HAP-1 (cell line): ENCODE measurements around the gene SLC39A7.

Experiments used
- DNase-seq, 2 experiments: peaks; one replicate each; pipeline ENCODE4 v3.0.0-alpha.2; 2016 to 2020; ENCODE audit warnings: low spot score in 2 of 2
- H3K27me3 ChIP-seq: fragments of 250-450 bp; sonication (Bioruptor Pico); 2 replicates; pipeline ENCODE4 v1.5.1; 2020; ENCODE audit warnings: low read depth, mild to moderate bottlenecking, moderate library complexity
- H3K36me3 ChIP-seq: fragments of 250-450 bp; sonication (Bioruptor Pico); replicated peaks from 2 replicates; pipeline ENCODE4 v1.5.1; 2020; ENCODE audit warnings: mild to moderate bottlenecking
- H3K4me1 ChIP-seq: fragments of 250-450 bp; sonication (Bioruptor Pico); 2 replicates; pipeline ENCODE4 v1.5.1; 2020; ENCODE audit warnings: mild to moderate bottlenecking
- H3K4me3 ChIP-seq: fragments of 250-450 bp; sonication (Bioruptor Pico); 2 replicates; pipeline ENCODE4 v1.5.1; 2020; ENCODE audit warnings: mild to moderate bottlenecking, moderate library complexity
- H3K9me3 ChIP-seq: fragments of 250-450 bp; sonication (Bioruptor Pico); 2 replicates; pipeline ENCODE4 v1.5.1; 2020; ENCODE audit warnings: mild to moderate bottlenecking, moderate library complexity
- in situ Hi-C: fragments of 300-500 bp; cut with MboI; formaldehyde crosslinking; loops from 3 replicates; pipeline ENCODE4 v1.14.3; 2020; ENCODE audit warnings: low sequenced_read_pairs, inconsistent platforms, mixed read lengths

SLC39A7 gene

DNA sequence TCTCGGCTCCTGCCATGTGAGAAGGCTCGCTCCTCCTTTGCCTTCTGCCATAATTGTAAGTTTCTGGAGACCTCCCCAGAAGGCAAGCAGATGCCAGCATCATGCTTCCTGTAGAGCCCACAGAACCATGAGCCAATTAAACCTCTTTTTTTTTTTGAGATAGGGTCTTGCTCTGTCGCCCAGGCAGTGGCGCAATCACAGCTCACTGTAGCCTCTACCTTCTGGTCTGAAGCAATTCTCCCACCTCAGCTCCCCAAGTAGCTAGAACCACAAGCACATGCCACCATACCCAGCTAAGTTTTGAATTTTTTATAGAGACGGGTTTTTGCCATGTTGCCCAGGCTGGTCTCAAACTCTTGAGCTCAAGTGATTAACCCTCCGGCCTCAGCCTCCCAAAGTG is 36.2 kb downstream of the SLC39A7 start:
- H3K9me3 ChIP-seq, result no peaks in the 10 kb centered on the region
- H3K36me3 ChIP-seq, result no peaks in the 10 kb centered on the region
- H3K4me3 ChIP-seq, result no peak overlapping the region
- H3K4me1 ChIP-seq, result no peaks in the 10 kb centered on the region
- no peaks in the 10 kb centered on the region for H3K27me3 ChIP-seq
- DNase-seq, result no peak
- in situ Hi-C loops, result no loop called here

DNA sequence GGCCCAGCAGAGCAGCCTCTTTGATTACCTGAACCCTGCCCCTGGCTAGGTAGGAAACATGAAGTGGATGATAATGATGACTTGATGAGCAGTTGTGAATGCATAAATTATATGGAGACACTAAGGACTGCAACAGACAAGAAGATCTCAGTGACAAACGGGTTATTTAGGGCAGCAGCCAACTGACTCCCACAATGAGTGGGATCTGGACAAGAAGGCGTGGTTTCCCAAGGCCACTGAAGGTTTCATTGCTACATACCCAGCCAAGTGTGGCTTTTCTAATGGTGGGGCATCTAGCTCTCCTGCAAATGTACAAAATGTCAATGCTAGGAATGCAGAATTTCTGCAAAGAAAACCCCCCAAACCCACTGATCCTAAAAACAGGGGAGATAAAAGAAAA is 37.1 kb downstream of the SLC39A7 start:
- Histone ChIP-seq H3K4me3 (no peak overlapping the region), H3K27me3 (no peaks in the 10 kb centered on the region), H3K9me3 (no peaks in the 10 kb centered on the region), H3K4me1 (no peaks in the 10 kb centered on the region), H3K36me3 (no peaks in the 10 kb centered on the region)
- in situ Hi-C loops, result no loop called here
- no peak for DNase-seq

DNA sequence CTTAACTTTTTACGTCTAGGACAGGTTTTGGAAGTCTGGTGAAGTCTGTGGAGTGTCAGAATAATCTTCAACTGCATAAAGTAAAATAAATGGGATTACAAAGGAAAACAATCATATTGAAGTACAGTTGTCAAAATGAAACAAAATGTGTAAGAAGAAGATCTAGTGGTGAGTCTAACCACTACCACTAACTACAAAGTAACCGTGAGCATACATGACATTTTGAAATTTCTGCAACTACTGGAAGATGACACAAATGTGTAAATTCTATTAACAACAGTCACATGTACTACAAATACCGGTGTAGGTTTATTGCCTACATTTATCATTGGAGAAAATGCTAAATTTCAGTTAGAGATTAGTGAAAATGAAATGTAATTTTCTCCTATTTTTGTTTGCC is 41.3 kb downstream of the SLC39A7 start:
- H3K36me3 ChIP-seq, result no peaks in the 10 kb centered on the region
- H3K9me3 ChIP-seq, result no peaks in the 10 kb centered on the region
- H3K4me3 ChIP-seq, result no peak overlapping the region
- H3K27me3 ChIP-seq, result no peaks in the 10 kb centered on the region
- DNase-seq, result no peak
- in situ Hi-C loops, result loop anchor here (10.0 kb wide), 1 partner anchor 227 kb away; no protein-coding TSS in a partner anchor
- H3K4me1 ChIP-seq, result no peaks in the 10 kb centered on the region

DNA sequence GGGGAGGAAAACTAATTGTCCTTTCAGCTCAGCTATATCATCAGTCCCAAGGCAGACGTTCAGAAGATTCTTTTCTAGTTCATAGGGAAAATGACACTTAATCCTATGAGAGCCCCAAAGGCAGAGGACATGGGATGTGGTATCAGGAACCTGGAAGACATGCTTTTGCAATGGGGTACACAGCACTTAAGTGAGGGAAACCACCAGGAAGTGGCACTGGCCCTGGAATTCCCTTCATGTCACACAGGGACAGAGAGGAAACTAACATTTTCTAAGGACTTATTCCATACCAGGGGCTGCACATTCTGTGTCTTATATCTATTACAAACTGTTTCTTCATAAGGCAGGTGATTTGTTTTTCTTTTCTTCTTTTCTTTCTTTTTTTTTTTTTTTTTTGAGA is 42.8 kb downstream of the SLC39A7 start:
- Histone ChIP-seq H3K36me3 (no peaks in the 10 kb centered on the region), H3K4me3 (no peak overlapping the region), H3K9me3 (no peaks in the 10 kb centered on the region), H3K27me3 (no peaks in the 10 kb centered on the region), H3K4me1 (peaks cover 5% of the 10 kb centered on the region)
- in situ Hi-C loops, result loop anchor here (10.0 kb wide), 1 partner anchor 229 kb away; no protein-coding TSS in a partner anchor
- DNase-seq, result no peak

DNA sequence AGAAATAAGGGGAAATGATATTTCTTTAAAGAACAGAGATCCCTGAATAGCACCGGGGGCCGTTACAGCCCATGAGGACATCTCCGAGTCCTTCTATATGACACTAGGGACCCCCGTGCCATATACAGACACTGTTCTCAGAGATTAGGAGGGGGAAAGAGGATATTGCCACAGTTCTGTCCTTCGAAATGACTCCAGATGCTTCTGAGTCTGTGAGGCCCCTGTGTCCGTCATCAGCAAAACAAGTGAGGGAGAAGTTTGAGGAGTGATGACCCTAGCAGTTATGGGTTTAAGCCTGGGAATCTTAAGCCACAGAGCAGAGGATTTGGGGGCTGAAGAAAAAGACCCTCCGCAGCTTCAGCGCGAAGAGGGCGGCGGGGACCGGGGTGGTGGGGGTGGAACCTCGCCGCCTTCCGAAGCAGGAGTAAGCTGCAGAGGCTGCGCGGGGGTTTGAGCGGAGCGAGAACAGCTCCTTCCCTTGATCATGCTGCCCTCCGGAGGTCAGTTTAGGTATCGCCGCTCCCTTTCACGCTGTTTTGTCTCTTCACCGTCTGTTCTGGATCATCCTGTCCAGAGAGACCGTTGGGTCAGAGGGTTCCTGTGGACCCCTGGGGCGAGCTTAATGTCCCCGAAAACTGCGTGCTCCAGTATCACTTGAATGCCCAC is 47.4 kb downstream of the SLC39A7 start:
- in situ Hi-C loops, result loop anchor here (5.0 to 10.0 kb wide), 2 partner anchors 126 to 233 kb away; no protein-coding TSS in a partner anchor
- DNase-seq, result peak; percentile 85 to 96
- H3K4me3 ChIP-seq, result peak overlapping the region; percentile 31

DNA sequence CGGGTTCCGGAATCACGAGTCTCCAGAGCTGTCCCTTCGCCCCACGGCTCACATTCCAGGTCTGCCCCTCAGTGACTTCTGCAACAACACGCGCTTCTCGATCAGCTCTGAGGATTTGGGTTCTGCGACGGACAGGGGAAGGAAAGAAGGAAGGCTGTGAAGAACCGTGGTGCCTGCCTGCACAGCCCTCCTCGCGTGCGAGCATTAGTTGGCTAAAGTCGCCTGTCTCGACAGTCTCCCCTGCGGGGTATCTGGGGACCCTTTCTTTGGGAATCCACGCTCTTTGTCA is 47.9 kb downstream of the SLC39A7 start:
- Histone ChIP-seq H3K4me3 (peak overlapping the region; percentile 31), H3K36me3 (peaks cover 3% of the 10 kb centered on the region; the same call in 1 of the 2 replicates), H3K27me3 (no peaks in the 10 kb centered on the region), H3K4me1 (peaks cover 16% of the 10 kb centered on the region), H3K9me3 (no peaks in the 10 kb centered on the region)
- in situ Hi-C loops, result loop anchor here (5.0 to 10.0 kb wide), 2 partner anchors 126 to 234 kb away; no protein-coding TSS in a partner anchor
- peak; percentile 7 to 51 for DNase-seq

More for the DNA sequence above, 47.4 kb downstream of the SLC39A7 start:
- peaks cover 16% of the 10 kb centered on the region for H3K4me1 ChIP-seq
- peaks cover 3% of the 10 kb centered on the region; the same call in 1 of the 2 replicates for H3K36me3 ChIP-seq
- H3K9me3 ChIP-seq, result no peaks in the 10 kb centered on the region
- no peaks in the 10 kb centered on the region for H3K27me3 ChIP-seq

DNA sequence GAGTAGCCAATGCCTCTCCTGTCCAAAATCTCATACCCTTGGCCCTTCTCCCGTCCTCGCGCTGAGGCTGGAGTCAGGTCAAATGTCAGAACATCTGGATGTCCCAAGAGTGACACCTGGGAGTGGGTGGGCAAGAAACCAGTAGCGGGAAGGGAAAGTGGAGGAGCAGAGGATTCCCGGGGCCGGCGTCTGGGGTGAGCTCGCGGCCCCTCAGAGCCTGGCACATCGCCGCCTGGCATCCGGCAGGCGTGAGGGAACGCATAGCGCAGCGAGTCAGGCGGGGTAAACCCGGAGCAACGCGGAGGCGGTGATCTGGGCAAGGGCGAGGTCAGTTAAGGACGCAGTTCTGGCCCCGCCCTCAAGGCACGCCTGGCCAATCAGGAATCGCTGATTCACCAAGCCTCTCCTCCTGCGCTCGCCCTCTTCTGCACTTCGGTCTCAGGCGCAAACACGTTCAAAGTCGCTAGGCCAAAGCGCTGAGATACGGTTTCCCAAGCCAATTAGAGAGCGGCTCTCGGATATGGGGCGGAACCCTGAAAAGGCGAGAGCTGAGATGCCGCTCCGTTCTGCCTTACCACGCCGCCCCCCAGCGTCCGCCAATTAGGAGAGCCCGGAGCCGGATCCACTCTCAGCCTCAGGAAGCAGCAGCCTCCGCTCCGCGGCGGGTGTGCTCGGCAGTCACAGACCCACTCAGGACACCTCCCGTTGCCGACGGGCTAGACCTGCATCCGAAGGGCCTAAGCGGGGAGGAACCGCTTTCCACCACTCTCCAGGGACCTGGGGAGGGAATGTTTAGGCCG is 48.5 kb downstream of the SLC39A7 start:
- H3K4me3 ChIP-seq, result peak overlapping the region; percentile 37
- DNase-seq, result peak; percentile 99 to 100
- H3K4me1 ChIP-seq, result peaks cover 16% of the 10 kb centered on the region
- no peaks in the 10 kb centered on the region for H3K9me3 ChIP-seq
- H3K27me3 ChIP-seq, result no peaks in the 10 kb centered on the region
- H3K36me3 ChIP-seq, result peaks cover 3% of the 10 kb centered on the region; the same call in 1 of the 2 replicates
- in situ Hi-C loops, result loop anchor here (5.0 to 10.0 kb wide), 2 partner anchors 127 to 234 kb away; no protein-coding TSS in a partner anchor

DNA sequence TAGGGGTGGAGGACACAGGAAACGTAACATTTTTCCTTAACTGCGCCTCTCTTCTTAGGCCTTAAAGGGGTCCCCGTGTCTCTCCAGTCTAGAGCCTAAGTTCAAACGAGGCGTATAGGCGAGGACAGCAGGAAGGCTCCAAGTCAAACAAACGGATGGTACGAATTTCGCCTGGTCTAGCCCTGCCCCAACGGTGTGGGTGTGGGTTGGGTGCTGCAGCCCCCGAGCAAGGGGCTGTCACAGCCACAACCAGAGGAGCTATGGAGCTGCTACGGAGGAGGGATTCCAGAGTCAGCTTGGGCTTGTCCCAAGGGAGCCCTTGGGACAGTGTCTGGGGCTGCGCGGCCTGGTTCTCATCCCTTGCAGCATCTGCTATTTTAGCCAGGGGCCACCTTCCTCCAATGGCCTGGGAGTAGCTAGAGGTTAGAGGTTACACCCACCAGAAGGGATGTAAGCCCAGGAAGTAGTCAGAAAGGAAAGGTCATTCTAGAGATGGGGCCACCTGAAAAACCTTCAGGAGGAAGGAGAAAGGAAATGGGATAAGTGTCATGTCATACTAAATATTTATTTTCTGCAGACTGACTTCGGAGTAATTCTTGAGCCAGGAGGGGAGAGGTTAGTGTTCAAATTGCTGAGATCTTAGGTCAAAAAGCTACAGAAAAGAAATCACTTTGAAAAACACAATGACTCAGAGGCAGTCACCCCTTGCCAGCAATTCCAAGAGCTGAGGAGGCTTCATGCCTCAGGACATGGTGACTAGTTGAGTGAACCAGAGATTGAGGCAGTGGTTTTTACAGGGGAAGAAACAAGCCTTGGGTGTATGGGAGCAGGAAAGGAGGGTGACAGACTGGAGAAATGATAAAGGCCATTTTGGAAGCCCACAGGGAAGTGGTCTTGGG is 49.3 kb downstream of the SLC39A7 start:
- peak overlapping the region; percentile 37 for H3K4me3 ChIP-seq
- no peaks in the 10 kb centered on the region for H3K27me3 ChIP-seq
- peaks cover 16% of the 10 kb centered on the region for H3K4me1 ChIP-seq
- peaks cover 3% of the 10 kb centered on the region; the same call in 1 of the 2 replicates for H3K36me3 ChIP-seq
- in situ Hi-C loops, result loop anchor here (5.0 to 10.0 kb wide), 2 partner anchors 128 to 235 kb away; no protein-coding TSS in a partner anchor
- H3K9me3 ChIP-seq, result no peaks in the 10 kb centered on the region
- DNase-seq, result peak in 1 of 2 experiments; percentile 31

DNA sequence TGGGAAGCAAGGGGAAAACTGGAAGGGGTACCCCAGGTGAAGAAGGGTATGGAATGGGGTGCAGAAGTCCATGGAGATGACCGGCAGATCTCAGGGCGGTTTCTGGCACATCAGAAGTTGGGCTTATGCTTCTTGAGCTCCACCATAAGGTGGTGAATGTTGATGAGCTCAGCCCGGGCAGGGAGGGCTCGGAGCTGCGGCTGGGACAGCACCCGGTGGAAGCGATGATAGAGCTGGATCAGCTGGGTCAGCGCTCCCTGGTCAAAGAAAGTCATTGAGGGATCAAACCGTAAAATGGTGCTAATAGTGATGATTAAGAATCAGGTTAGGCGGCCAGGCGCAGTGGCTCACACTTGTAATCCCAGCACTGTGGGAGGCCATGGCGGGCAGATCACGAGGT is 50.1 kb downstream of the SLC39A7 start:
- Histone ChIP-seq H3K4me3 (no peak overlapping the region), H3K4me1 (peaks cover 16% of the 10 kb centered on the region), H3K9me3 (no peaks in the 10 kb centered on the region), H3K36me3 (peaks cover 3% of the 10 kb centered on the region; the same call in 1 of the 2 replicates), H3K27me3 (no peaks in the 10 kb centered on the region)
- no peak for DNase-seq
- in situ Hi-C loops, result no loop called here

DNA sequence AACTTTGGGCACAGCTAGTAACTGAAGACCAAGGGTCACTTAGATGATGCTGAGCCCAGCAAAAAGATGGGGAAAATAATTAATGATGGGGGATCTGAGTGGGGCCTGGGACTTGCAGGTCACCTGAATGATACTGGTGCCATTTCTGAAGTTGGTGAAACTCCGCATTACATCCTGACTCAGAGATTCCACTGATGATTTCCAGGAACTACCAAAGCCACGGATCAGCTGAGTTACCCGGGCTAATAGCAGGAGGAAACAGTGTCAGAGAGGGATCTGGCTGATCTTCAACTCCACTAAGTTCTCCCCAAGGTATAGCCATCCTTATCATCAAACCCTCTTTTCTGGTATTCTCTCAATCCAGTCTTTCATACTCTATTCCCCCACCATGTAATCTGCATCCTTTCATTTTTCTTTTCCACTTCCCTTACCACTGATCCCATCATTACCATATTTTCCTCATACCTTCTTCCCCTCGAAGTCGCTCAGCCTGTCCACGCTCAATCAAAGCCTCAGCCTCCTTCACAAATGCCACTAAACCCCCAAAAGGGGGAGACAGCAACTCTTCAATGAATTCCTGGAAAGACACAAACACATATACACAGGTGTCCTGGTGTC is 50.8 kb downstream of the SLC39A7 start:
- in situ Hi-C loops, result no loop called here

DNA sequence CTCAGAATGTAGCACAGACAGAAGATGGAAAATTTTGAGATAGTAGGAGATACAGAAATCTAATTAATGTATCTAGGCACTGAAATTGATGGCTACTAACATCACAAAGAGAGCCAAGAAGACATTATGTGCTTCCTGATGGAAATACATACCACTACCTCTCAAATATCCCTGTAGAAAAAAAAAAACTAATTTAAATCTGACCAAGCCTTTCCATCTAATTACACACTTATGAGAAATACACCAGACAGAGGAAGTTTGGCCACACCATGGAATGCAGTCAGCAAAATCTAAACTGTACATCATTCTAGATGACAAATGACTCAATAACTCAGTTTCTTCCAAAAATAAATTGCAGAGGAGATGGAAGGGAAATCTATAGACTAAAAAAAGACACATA is 52.1 kb downstream of the SLC39A7 start:
- no peaks in the 10 kb centered on the region for H3K9me3 ChIP-seq
- no peaks in the 10 kb centered on the region for H3K27me3 ChIP-seq
- in situ Hi-C loops, result no loop called here
- peaks cover 7% of the 10 kb centered on the region for H3K36me3 ChIP-seq
- no peak overlapping the region for H3K4me3 ChIP-seq
- no peak for DNase-seq
- peaks cover 16% of the 10 kb centered on the region for H3K4me1 ChIP-seq

More for the DNA sequence above, 50.8 kb downstream of the SLC39A7 start:
- Histone ChIP-seq H3K27me3 (no peaks in the 10 kb centered on the region), H3K9me3 (no peaks in the 10 kb centered on the region), H3K4me1 (peaks cover 16% of the 10 kb centered on the region), H3K36me3 (peaks cover 3% of the 10 kb centered on the region; the same call in 1 of the 2 replicates), H3K4me3 (no peak overlapping the region)
- DNase-seq, result no peak
